IMR-90 (cell line): ENCODE measurements around the gene SULT1B1.

Experiments used
- BHLHE40 ChIP-seq: fragments of 150-350 bp; IDR thresholded peaks from 2 replicates; pipeline ENCODE4 v1.6.1; 2016; ENCODE audit warnings: mild to moderate bottlenecking, low read depth, low read length
- CHD1 ChIP-seq: IDR thresholded peaks from 2 replicates; pipeline ENCODE4 v1.6.1; 2012; ENCODE audit warnings: low read depth, low read length, improper control_type of control experiment
- FOS ChIP-seq: fragments of 150-350 bp; IDR thresholded peaks from 2 replicates; pipeline ENCODE4 v1.6.1; 2016; ENCODE audit warnings: low read depth, low read length
- MAFK ChIP-seq: IDR thresholded peaks from 2 replicates; pipeline ENCODE4 v1.6.1; 2012; ENCODE audit warnings: low read depth, low read length, improper control_type of control experiment
- MAZ ChIP-seq: IDR thresholded peaks from 2 replicates; pipeline ENCODE4 v1.6.1; 2012; ENCODE audit warnings: low read depth, mild to moderate bottlenecking, low read length, improper control_type of control experiment, moderate library complexity, borderline replicate concordance
- NFE2L2 ChIP-seq: fragments of 150-350 bp; IDR thresholded peaks from 2 replicates; pipeline ENCODE4 v1.6.1; 2016; ENCODE audit warnings: low read depth, mild to moderate bottlenecking, low read length
- POLR2A ChIP-seq: IDR thresholded peaks from 2 replicates; pipeline ENCODE4 v1.6.1; 2012; ENCODE audit warnings: mild to moderate bottlenecking, low read depth, low read length
- RAD21 ChIP-seq: IDR thresholded peaks from 2 replicates; pipeline ENCODE4 v1.6.1; 2012; ENCODE audit warnings: low read length, improper control_type of control experiment
- RCOR1 ChIP-seq: IDR thresholded peaks from 2 replicates; pipeline ENCODE4 v1.6.1; 2012; ENCODE audit warnings: mild to moderate bottlenecking, low read length, improper control_type of control experiment; ENCODE audit not compliant: insufficient replicate concordance
- RFX5 ChIP-seq: IDR thresholded peaks from 2 replicates; pipeline ENCODE4 v1.8.0; 2012; ENCODE audit warnings: low read depth, mild to moderate bottlenecking, low read length, moderate library complexity
- SMC3 ChIP-seq: fragments of 150-350 bp; IDR thresholded peaks from 2 replicates; pipeline ENCODE4 v1.6.1; 2016; ENCODE audit warnings: low read depth, mild to moderate bottlenecking, antibody characterized with exemption, low read length, moderate library complexity
- TF ChIP-seq, protein P1 (sequence below): conservative IDR thresholded peaks from 2 replicates; pipeline ENCODE4 v1.5.1; 2012; ENCODE audit warnings: mild to moderate bottlenecking, low read depth, low read length, improper control_type of control experiment
- TF ChIP-seq, protein P2 (sequence below): fragments of 150-350 bp; IDR thresholded peaks from 2 replicates; pipeline ENCODE4 v1.6.1; 2017; ENCODE audit warnings: mild to moderate bottlenecking, antibody characterized with exemption, low read length, low read depth
- TF ChIP-seq, protein P3 (sequence below): fragments of 150-350 bp; IDR thresholded peaks from 2 replicates; pipeline ENCODE4 v1.6.1; 2016; ENCODE audit warnings: low read depth, mild to moderate bottlenecking, low read length, moderate library complexity, borderline replicate concordance

DNA sequence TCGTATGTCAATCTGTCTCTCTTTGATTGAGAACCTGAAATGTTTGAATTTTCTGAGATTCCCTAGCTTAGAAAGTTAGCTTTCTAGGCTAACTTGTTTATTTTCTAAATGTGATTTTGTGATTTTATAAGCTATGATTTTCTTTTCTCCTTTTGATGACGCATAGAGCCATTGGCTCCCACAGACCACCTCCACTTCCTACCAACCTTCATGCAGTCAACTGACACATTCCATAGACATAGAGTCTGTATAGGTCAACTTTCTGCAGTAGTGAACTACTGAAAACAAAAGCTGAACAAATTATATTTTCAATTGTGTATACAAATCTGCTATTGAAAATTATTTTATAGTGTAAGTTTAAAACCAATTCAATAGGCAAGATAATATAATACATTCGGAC, 2.8 kb upstream of the SULT1B1 start:
- TF ChIP-seq, protein P1, sequence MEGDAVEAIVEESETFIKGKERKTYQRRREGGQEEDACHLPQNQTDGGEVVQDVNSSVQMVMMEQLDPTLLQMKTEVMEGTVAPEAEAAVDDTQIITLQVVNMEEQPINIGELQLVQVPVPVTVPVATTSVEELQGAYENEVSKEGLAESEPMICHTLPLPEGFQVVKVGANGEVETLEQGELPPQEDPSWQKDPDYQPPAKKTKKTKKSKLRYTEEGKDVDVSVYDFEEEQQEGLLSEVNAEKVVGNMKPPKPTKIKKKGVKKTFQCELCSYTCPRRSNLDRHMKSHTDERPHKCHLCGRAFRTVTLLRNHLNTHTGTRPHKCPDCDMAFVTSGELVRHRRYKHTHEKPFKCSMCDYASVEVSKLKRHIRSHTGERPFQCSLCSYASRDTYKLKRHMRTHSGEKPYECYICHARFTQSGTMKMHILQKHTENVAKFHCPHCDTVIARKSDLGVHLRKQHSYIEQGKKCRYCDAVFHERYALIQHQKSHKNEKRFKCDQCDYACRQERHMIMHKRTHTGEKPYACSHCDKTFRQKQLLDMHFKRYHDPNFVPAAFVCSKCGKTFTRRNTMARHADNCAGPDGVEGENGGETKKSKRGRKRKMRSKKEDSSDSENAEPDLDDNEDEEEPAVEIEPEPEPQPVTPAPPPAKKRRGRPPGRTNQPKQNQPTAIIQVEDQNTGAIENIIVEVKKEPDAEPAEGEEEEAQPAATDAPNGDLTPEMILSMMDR: no peak
- TF ChIP-seq MAFK (no peak), RAD21 (no peak), NFE2L2 (no peak), POLR2A (no peak), FOS (no peak), CHD1 (no peak), SMC3 (no peak), MAZ (no peak), RCOR1 (no peak), BHLHE40 (no peak), RFX5 (no peak)
- TF ChIP-seq, protein P2, sequence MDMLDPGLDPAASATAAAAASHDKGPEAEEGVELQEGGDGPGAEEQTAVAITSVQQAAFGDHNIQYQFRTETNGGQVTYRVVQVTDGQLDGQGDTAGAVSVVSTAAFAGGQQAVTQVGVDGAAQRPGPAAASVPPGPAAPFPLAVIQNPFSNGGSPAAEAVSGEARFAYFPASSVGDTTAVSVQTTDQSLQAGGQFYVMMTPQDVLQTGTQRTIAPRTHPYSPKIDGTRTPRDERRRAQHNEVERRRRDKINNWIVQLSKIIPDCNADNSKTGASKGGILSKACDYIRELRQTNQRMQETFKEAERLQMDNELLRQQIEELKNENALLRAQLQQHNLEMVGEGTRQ: no peak
- TF ChIP-seq, protein P3, sequence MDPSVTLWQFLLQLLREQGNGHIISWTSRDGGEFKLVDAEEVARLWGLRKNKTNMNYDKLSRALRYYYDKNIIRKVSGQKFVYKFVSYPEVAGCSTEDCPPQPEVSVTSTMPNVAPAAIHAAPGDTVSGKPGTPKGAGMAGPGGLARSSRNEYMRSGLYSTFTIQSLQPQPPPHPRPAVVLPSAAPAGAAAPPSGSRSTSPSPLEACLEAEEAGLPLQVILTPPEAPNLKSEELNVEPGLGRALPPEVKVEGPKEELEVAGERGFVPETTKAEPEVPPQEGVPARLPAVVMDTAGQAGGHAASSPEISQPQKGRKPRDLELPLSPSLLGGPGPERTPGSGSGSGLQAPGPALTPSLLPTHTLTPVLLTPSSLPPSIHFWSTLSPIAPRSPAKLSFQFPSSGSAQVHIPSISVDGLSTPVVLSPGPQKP: no peak
